Liver (tissue), 9 donors: Measurements from ENCODE around the gene IQGAP2. TPM values are rescaled to one million over a fixed set of nuclear protein-coding genes. Genes with fewer than 3 reads are reported as not detected.

Experiments used
- DNase-seq: peaks from one replicate; pipeline ENCODE4 v3.0.0-alpha.2; 2017; ENCODE audit warnings: low spot score
- H3K27ac ChIP-seq, 2 donors: one replicate each; pipeline ENCODE4 v1.7.0; 2013; ENCODE audit warnings: inconsistent platforms in 2 of 2, low read length in 2 of 2, control low read depth in 1 of 2, low read depth in 1 of 2, mild to moderate bottlenecking in 1 of 2
- H3K27me3 ChIP-seq, 4 donors: one replicate each; pipeline versions ENCODE4 v1.6.1 to v1.7.0; 2013; ENCODE audit warnings: low read length in 3 of 4, inconsistent platforms in 1 of 4, mild to moderate bottlenecking in 1 of 4, moderate library complexity in 1 of 4; ENCODE audit not compliant: control insufficient read depth in 4 of 4, insufficient read depth in 4 of 4
- H3K36me3 ChIP-seq, 4 donors: one replicate each; pipeline versions ENCODE4 v1.6.1 to v1.7.0; 2013; ENCODE audit warnings: low read length in 3 of 4, mild to moderate bottlenecking in 3 of 4, low read depth in 1 of 4, moderate library complexity in 1 of 4; ENCODE audit not compliant: control insufficient read depth in 4 of 4, insufficient read depth in 3 of 4
- H3K4me1 ChIP-seq, 4 donors: one replicate each; pipeline versions ENCODE4 v1.6.1 to v1.7.0; 2013; ENCODE audit warnings: low read length in 3 of 4, mild to moderate bottlenecking in 3 of 4, moderate library complexity in 1 of 4; ENCODE audit not compliant: control insufficient read depth in 4 of 4, insufficient read depth in 4 of 4
- H3K4me3 ChIP-seq, 3 donors: one replicate each; pipeline versions ENCODE4 v1.6.1 to v1.7.0; 2013; ENCODE audit warnings: low read length in 3 of 3, control low read depth in 1 of 3, low read depth in 1 of 3, mild to moderate bottlenecking in 1 of 3
- H3K9ac ChIP-seq, 2 donors: one replicate each; pipeline ENCODE4 v1.7.0; 2013; ENCODE audit warnings: low read length in 2 of 2, mild to moderate bottlenecking in 2 of 2, moderate library complexity in 2 of 2, control low read depth in 1 of 2, low read depth in 1 of 2
- H3K9me3 ChIP-seq, 4 donors: one replicate each; pipeline versions ENCODE4 v1.6.1 to v1.7.0; 2013; ENCODE audit warnings: low read length in 3 of 4; ENCODE audit not compliant: control insufficient read depth in 4 of 4
- ATF3 ChIP-seq: IDR thresholded peaks from 2 replicates; pipeline ENCODE4 v1.6.1; 2016; ENCODE audit warnings: antibody characterized with exemption
- CTCF ChIP-seq: fragments of 150-350 bp; IDR thresholded peaks from 2 replicates; pipeline ENCODE4 v1.5.1; 2017; ENCODE audit warnings: improper control_type of control experiment, low read depth, low read length; ENCODE audit not compliant: missing input control
- EGR1 ChIP-seq, 2 donors: IDR thresholded peaks; 2 replicates each; pipeline ENCODE4 v1.6.1; 2016 to 2018; ENCODE audit warnings: antibody characterized with exemption in 2 of 2, low read depth in 2 of 2
- FOXA1 ChIP-seq: IDR thresholded peaks from 2 replicates; pipeline ENCODE4 v1.6.1; 2016; ENCODE audit warnings: antibody characterized with exemption
- GABPA ChIP-seq, 2 donors: IDR thresholded peaks in 1 of 2; conservative IDR thresholded peaks in 1 of 2; 2 replicates each; pipeline ENCODE4 v1.6.1; 2016; ENCODE audit warnings: antibody characterized with exemption in 2 of 2, mild to moderate bottlenecking in 1 of 2, moderate library complexity in 1 of 2
- HNF4A ChIP-seq, 2 donors: conservative IDR thresholded peaks; 2 replicates each; pipeline ENCODE4 v1.6.1; 2016; ENCODE audit warnings: antibody characterized with exemption in 2 of 2, mild to moderate bottlenecking in 2 of 2
- REST ChIP-seq: IDR thresholded peaks from 2 replicates; pipeline ENCODE4 v1.6.1; 2016; ENCODE audit warnings: antibody characterized with exemption, mild to moderate bottlenecking
- YY1 ChIP-seq: IDR thresholded peaks from 2 replicates; pipeline ENCODE4 v1.6.1; 2016; ENCODE audit warnings: antibody characterized with exemption, mild to moderate bottlenecking
- ZBTB33 ChIP-seq: IDR thresholded peaks from 2 replicates; pipeline ENCODE4 v1.6.1; 2016; ENCODE audit warnings: antibody characterized with exemption
- WGBS: extraction: QIAGEN DNeasy Blood & Tissue Kit; methylation state at CpG from one replicate; pipeline ENCODE4 v1.1.7; 2013; 5-methylcytosine and 5-hydroxymethylcytosine counted together
- polyA plus RNA-seq, 2 donors: library from polyadenylated mRNA; stranded (reverse) in 1 of 2; unstranded in 1 of 2; fragments of 200-250 nt in 1 of 2; fragments of >200 nt in 1 of 2; fragmentation: Nextera tagmentation in 1 of 2; extraction: Ambion mirVana in 1 of 2; gene quantifications; one replicate each; pipeline versions ENCODE4 v1.2.1 to v1.2.3, GENCODE V29; 2013 to 2015
- total RNA-seq, 2 donors: library from RNA; depleted of rRNA; stranded (reverse); fragments of >200 nt; gene quantifications; one replicate each; pipeline ENCODE4 v1.2.3, GENCODE V29; 2014
- donor health status: healthy.
- donor health status: healthy.
- donor health status: healthy.
- donor health status: healthy.
- donor health status: healthy.

Gene IQGAP2
- total and polyA plus RNA-seq, 4 donors: 41.5 to 205 (median 102) TPM

GRCh38 chr5:76690037-76690679 is 287.1 kb downstream of the IQGAP2 start:
- DNase-seq: no peak
- no peak overlapping the region for H3K9ac ChIP-seq
- H3K4me1 ChIP-seq: no peaks in the 10 kb centered on the region
- no peak overlapping the region for H3K4me3 ChIP-seq
- H3K27me3 ChIP-seq: no peaks in the 10 kb centered on the region
- peaks cover 2 to 43% (median 21%) of the 10 kb centered on the region in 4 donors for H3K36me3 ChIP-seq
- H3K9me3 ChIP-seq: no peaks in the 10 kb centered on the region
- WGBS: 96% methylated on average over 3 of the region's 3 CpGs
- no peak for TF ChIP-seq YY1
- TF ChIP-seq HNF4A (conservative IDR thresholded peaks at IDR 0.05): no peak
- TF ChIP-seq ZBTB33: no peak
- TF ChIP-seq GABPA (IDR thresholded peaks at IDR 0.05 in 1 of 2, conservative IDR thresholded peaks at IDR 0.05 in 1 of 2): no peak
- TF ChIP-seq ATF3: no peak
- TF ChIP-seq REST: no peak
- no peak for TF ChIP-seq EGR1 (IDR thresholded peaks at IDR 0.05; ENCODE audit: low read depth in 2 of 2)
- TF ChIP-seq FOXA1: no peak
- H3K27ac ChIP-seq: peak overlapping the region in 1 of 2 donors; percentile 16

- WGBS: 78% methylated on average over 7 of the region's 7 CpGs
- DNase-seq: no peak
- TF ChIP-seq CTCF: no peak
- no peaks in the 10 kb centered on the region for H3K4me1 ChIP-seq
- peaks cover 4 to 42% (median 26%) of the 10 kb centered on the region in 4 donors for H3K36me3 ChIP-seq
- H3K9ac ChIP-seq: no peak overlapping the region
- no peaks in the 10 kb centered on the region for H3K27me3 ChIP-seq
- H3K4me3 ChIP-seq: no peak overlapping the region
- no peaks in the 10 kb centered on the region for H3K9me3 ChIP-seq
- H3K27ac ChIP-seq: peak overlapping the region in 1 of 2 donors; percentile 17
Measured at GRCh38 chr5:76690704-76691466, 287.8 kb downstream of the IQGAP2 start.
